H7 (cell line): ENCODE results near the gene SERPIND1. TPM values are rescaled to one million over a fixed set of nuclear protein-coding genes. Genes with fewer than 3 reads are reported as not detected.
"Not testable (repeated sequence)": the region's sequence is repeated elsewhere in the genome, so short reads cannot be mapped to it uniquely, and the experiment has no call there.

Source experiments
- DNase-seq: peaks from one replicate; pipeline ENCODE4 v3.0.0; 2012
- H3K27me3 ChIP-seq: 2 replicates; pipeline ENCODE4 v1.6.0; 2011; ENCODE audit warnings: mild to moderate bottlenecking, low read length; ENCODE audit not compliant: control insufficient read depth, insufficient read depth
- H3K36me3 ChIP-seq: replicated peaks from 2 replicates; pipeline ENCODE4 v1.5.1; 2011; ENCODE audit warnings: low read length; ENCODE audit not compliant: control insufficient read depth, insufficient read depth
- H3K4me3 ChIP-seq: 2 replicates; pipeline ENCODE4 v1.5.1; 2011; ENCODE audit warnings: low read depth, mild to moderate bottlenecking, control low read depth, low read length, moderate library complexity; ENCODE audit not compliant: insufficient read depth
- total RNA-seq: library from RNA; depleted of rRNA; stranded (reverse); fragments of >200 nt; shearing (Covaris generic); gene quantifications from 2 replicates; pipeline ENCODE4 v1.2.3, GENCODE V29; 2014

The SERPIND1 gene
- total RNA-seq, 1 experiment from 2014 or later = 0.07 TPM

DNA sequence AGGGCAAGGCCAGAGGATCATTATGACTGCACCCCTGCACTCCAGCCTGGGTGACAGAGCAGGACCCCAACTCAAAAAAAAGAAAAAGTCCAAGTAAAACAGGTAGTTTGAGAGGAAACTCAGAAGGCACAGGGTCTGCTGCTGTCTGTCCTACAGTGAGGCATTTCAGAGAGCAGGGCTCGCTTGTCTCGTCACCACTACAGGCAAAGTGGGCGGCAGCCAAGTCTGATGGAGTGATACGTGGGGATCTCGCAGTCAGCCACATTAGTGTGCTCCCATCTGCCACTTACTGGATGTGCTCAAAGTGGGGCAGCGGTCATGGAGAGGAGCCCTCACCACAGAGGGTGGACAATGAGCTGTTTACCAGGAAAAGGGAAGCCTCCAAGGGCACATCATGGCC is 42.6 kb downstream of the SERPIND1 start:
- Histone ChIP-seq H3K4me3 (no peak overlapping the region), H3K36me3 (no peaks in the 10 kb centered on the region; the same call in 1 of the 2 replicates), H3K27me3 (no peaks in the 10 kb centered on the region)
- no peak for DNase-seq

DNA sequence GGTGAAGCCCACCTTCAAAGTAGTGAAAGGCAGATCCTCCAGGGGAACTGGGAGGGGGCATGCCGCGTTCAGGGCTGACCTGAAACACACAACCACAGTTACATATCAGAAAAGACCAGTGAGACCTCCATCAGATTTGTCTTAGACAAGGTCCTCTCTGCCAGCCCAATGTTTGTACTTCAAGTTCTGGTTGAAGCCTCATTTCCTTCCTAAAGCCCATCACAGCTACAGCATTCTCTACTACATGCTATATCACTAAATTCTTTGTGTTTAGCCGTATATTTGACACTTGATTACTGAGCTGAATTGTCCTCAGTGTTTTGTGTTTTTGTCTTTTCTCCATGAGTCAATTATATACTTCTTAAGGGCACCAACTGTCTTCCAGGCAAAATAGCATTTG is 44.6 kb downstream of the SERPIND1 start:
- no peaks in the 10 kb centered on the region; the same call in 1 of the 2 replicates for H3K36me3 ChIP-seq
- H3K27me3 ChIP-seq = no peaks in the 10 kb centered on the region
- DNase-seq = no peak
- H3K4me3 ChIP-seq = no peak overlapping the region

DNA sequence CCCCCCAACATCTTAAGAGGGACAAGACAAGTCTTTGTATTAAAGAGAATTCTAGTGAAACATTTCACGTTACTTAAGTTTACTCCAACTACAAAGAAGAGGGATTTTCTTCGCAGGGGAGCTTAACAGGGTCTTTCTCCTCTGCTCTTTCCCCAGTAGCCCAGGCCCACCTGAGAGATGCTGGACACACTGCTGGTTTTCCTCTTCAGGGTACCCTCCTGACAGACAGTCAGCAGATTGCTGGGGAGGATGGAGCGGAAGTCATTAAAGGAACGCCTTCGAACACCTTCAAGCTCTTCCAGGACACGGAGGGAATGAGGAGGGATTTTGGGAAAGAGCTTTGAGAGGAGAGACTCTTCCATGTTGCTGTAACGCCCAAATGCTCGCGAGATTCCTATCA is 45.6 kb downstream of the SERPIND1 start:
- no peaks in the 10 kb centered on the region for H3K36me3 ChIP-seq
- no peaks in the 10 kb centered on the region for H3K27me3 ChIP-seq
- DNase-seq = no peak
- no peak overlapping the region for H3K4me3 ChIP-seq

GRCh38 chr22:20821717-20822239 is 47.9 kb downstream of the SERPIND1 start:
- H3K4me3 ChIP-seq, H3K27me3 ChIP-seq, DNase-seq, H3K36me3 ChIP-seq: not testable (repeated sequence)

- Histone ChIP-seq H3K27me3 (no peaks in the 10 kb centered on the region), H3K36me3 (no peaks in the 10 kb centered on the region), H3K4me3 (no peak overlapping the region)
- no peak for DNase-seq
Observed at GRCh38 chr22:20822240-20822639, 48.3 kb downstream of the SERPIND1 start.

GRCh38 chr22:20823264-20823663 is 49.4 kb downstream of the SERPIND1 start:
- Histone ChIP-seq H3K27me3 (no peaks in the 10 kb centered on the region), H3K4me3 (no peak overlapping the region), H3K36me3 (no peaks in the 10 kb centered on the region)
- no peak for DNase-seq

DNA sequence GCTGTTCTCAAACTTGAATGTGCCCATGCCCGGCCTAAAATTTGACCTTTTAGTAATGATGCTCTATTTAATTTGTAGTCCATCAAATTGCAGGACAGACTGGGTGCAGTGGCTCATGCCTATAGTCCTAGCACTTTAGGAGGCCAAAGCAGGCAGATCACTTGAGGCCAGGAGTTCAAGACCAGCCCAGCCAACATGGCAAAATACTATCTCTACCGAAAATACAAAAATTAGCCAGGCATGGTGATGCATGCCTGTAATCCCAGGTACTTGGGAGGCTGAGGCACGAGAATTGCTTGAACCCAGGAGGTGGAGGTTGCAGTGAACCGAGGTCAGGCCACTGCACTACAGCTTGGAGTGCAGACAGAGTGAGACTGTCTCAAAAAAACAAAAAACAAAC is 51.3 kb downstream of the SERPIND1 start:
- not testable (repeated sequence) for DNase-seq, H3K36me3 ChIP-seq, H3K4me3 ChIP-seq, H3K27me3 ChIP-seq

GRCh38 chr22:20825624-20826023 is 51.7 kb downstream of the SERPIND1 start:
- no peak for DNase-seq
- Histone ChIP-seq H3K36me3 (no peaks in the 10 kb centered on the region), H3K4me3 (no peak overlapping the region), H3K27me3 (no peaks in the 10 kb centered on the region)

- not testable (repeated sequence) for H3K36me3 ChIP-seq, H3K4me3 ChIP-seq, H3K27me3 ChIP-seq, DNase-seq
Observed at GRCh38 chr22:20826373-20827152, 52.6 kb downstream of the SERPIND1 start.

DNA sequence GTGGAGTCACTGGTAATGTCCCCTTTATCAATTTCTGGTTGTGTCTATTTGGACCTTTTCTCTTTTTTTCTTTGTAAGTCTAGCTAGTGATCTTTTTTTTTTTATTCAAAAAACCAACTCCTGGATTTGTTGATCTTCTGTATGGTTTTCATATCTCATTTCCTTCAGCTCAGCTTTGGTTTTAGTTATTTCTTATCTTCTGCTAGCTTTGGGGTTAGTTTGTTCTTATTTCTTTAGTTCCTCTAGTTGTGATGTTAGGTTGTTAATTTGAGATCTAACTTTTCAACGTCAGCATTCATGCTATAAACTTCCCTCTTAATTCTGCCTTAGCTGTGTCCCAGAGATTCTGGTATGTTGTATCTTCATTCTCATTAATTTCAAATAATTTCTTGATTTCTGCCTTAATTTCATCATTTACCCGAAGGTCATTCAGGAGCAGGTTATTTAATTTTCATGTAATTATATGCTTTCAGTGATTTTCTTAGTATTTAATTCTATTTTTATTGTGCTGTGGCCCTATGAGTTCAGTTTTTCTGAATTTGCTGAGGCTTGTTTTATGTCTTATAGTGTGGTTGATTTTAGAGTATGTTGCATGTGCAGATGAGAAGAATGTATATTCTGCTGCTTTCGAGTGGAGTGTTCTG is 55.7 kb downstream of the SERPIND1 start:
- no peak for DNase-seq
- Histone ChIP-seq H3K4me3 (no peak overlapping the region), H3K27me3 (no peaks in the 10 kb centered on the region), H3K36me3 (no peaks in the 10 kb centered on the region)

DNA sequence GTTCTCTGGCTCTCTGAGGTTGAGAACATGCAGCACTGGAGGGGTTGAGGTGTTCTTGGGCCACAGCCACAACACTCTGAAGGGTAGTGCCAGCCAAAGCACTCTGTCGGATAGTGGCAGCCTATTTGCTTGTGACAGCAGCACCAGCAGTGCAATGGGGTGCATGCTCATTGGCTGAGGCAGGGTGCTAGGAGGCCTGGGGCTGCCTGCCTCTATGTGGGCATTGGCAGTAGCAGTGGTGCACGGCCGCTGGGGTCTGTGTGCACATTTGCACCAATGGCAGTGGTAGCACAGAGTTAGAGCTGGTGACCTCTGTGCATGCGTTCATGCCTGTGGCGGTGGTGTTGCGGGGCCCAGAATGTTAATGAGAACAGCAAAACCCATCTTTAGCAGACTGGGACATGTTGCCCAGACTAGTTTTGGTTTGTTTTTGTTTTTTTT is 59.3 kb downstream of the SERPIND1 start:
- Histone ChIP-seq H3K27me3 (no peaks in the 10 kb centered on the region), H3K4me3 (no peak overlapping the region), H3K36me3 (no peaks in the 10 kb centered on the region)
- no peak for DNase-seq

DNA sequence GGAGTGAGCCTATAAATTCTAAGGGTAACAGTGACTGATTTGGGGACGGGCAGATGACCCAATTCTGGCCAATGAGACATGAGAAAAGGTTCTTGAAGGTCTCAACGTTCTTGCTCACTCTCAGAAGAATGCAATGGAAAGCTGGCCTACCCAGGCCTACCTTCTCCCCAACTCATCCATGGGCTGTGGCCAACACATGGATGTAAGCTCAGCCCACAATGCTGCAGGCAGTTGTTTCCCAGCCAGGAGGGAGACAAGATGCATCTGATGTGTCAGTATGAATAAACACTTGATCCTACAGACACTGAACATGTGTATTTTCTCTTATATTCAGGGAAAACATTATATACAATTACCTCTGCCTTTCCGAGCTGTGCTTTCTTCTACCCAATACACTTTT is 60.3 kb downstream of the SERPIND1 start:
- DNase-seq = no peak
- H3K36me3 ChIP-seq = no peaks in the 10 kb centered on the region
- no peaks in the 10 kb centered on the region for H3K27me3 ChIP-seq
- H3K4me3 ChIP-seq = no peak overlapping the region

GRCh38 chr22:20834725-20835124 is 60.8 kb downstream of the SERPIND1 start:
- Histone ChIP-seq H3K36me3 (no peaks in the 10 kb centered on the region), H3K27me3 (no peaks in the 10 kb centered on the region), H3K4me3 (no peak overlapping the region)
- no peak for DNase-seq
